ENCODE data around the gene RBM33. TPM values are rescaled to one million over a fixed set of nuclear protein-coding genes. Genes with fewer than 3 reads are reported as not detected.

RBM33 gene
- total and polyA plus RNA-seq, 10 donors = 9.7 to 109 (median 90.0) TPM

- Histone ChIP-seq H3K4me3 (no peak overlapping the region), H3K4me1 (peaks cover 0 to 33% (median 3%) of the 10 kb centered on the region in 6 donors), H3K9me3 (no peaks in the 10 kb centered on the region), H3K27me3 (replicated peaks in 1 of 7) (no peaks in the 10 kb centered on the region), H3K27ac (peak overlapping the region in 5 of 8 donors; percentile 13 to 64 (median 59)), H3K36me3 (peaks cover 3 to 100% (median 75%) of the 10 kb centered on the region in 6 donors)
- intact Hi-C loops (cut with DNase I; ENCODE audit: low total_unique reads) = no loop called here
- peak; percentile 62 to 69 (median 65) for TF ChIP-seq POLR2AphosphoS5 (IDR thresholded peaks at IDR 0.05)
- no peak for TF ChIP-seq POLR2A (IDR thresholded peaks at IDR 0.05)
- 86 to 95% (median 93%) methylated on average over 16 of the region's 16 CpGs for WGBS, 5 donors
- DNase-seq = peak; percentile 88
These were observed 97.3 kb downstream of the RBM33 start for GRCh38 chr7:155741805-155742204.

GRCh38 chr7:155743177-155743576, 98.7 kb downstream of the RBM33 start:
- Histone ChIP-seq H3K4me3 (no peak overlapping the region), H3K9me3 (no peaks in the 10 kb centered on the region), H3K36me3 (peaks cover 3 to 100% (median 68%) of the 10 kb centered on the region in 6 donors), H3K4me1 (peaks cover 0 to 45% (median 9%) of the 10 kb centered on the region in 6 donors), H3K27ac (peak overlapping the region in 3 of 8 donors; percentile 50 to 60 (median 57)), H3K27me3 (replicated peaks in 1 of 7) (no peaks in the 10 kb centered on the region)
- no peak for TF ChIP-seq CTCF (IDR thresholded peaks at IDR 0.05 in 8 of 11, conservative IDR thresholded peaks at IDR 0.05 in 3 of 11)
- TF ChIP-seq POLR2A (IDR thresholded peaks at IDR 0.05) = no peak
- no peak for TF ChIP-seq POLR2AphosphoS5 (IDR thresholded peaks at IDR 0.05)
- intact Hi-C loops (cut with DNase I; ENCODE audit: low total_unique reads) = no loop called here
- 68 to 84% (median 73%) methylated on average over 4 of the region's 4 CpGs for WGBS, 5 donors
- no peak for DNase-seq

- Histone ChIP-seq H3K4me1 (peaks cover 0 to 53% (median 17%) of the 10 kb centered on the region in 6 donors), H3K4me3 (no peak overlapping the region), H3K27me3 (replicated peaks in 1 of 7) (no peaks in the 10 kb centered on the region), H3K36me3 (peaks cover 0 to 96% (median 56%) of the 10 kb centered on the region in 6 donors), H3K9me3 (no peaks in the 10 kb centered on the region), H3K27ac (peak overlapping the region in 2 of 8 donors; percentile 27 to 47)
- no peak for DNase-seq
- TF ChIP-seq POLR2AphosphoS5 (IDR thresholded peaks at IDR 0.05) (peak in 1 of 3 donors; percentile 46), CTCF (IDR thresholded peaks at IDR 0.05 in 8 of 11, conservative IDR thresholded peaks at IDR 0.05 in 3 of 11) (no peak), POLR2A (IDR thresholded peaks at IDR 0.05) (no peak)
- WGBS, 5 donors = 83 to 88% (median 86%) methylated on average over 14 to 17 of the region's 17 CpGs
- intact Hi-C loops (cut with DNase I; ENCODE audit: low total_unique reads) = no loop called here
These were observed 100.7 kb downstream of the RBM33 start for GRCh38 chr7:155744971-155745683.

- WGBS, 5 donors = 90 to 95% (median 93%) methylated on average over 9 of the region's 9 CpGs
- Histone ChIP-seq H3K4me1 (peaks cover 4 to 59% (median 20%) of the 10 kb centered on the region in 6 donors), H3K36me3 (peaks cover 0 to 90% (median 53%) of the 10 kb centered on the region in 6 donors), H3K4me3 (no peak overlapping the region), H3K9me3 (no peaks in the 10 kb centered on the region), H3K27ac (peak overlapping the region in 2 of 8 donors; percentile 27 to 47), H3K27me3 (replicated peaks in 1 of 7) (no peaks in the 10 kb centered on the region)
- intact Hi-C loops (cut with DNase I; ENCODE audit: low total_unique reads) = no loop called here
- DNase-seq = no peak
- TF ChIP-seq CTCF (IDR thresholded peaks at IDR 0.05 in 8 of 11, conservative IDR thresholded peaks at IDR 0.05 in 3 of 11) = no peak
- TF ChIP-seq POLR2AphosphoS5 (IDR thresholded peaks at IDR 0.05) = no peak
- TF ChIP-seq POLR2A (IDR thresholded peaks at IDR 0.05) = no peak
These were observed 101.3 kb downstream of the RBM33 start for GRCh38 chr7:155745737-155746136.
